ENCODE data around the gene ABLIM2. TPM values are rescaled to one million over a fixed set of nuclear protein-coding genes. Genes with fewer than 3 reads are reported as not detected.

The ABLIM2 gene
- total RNA-seq, 5 donors from 2014 or later (not counting 1 experiment from before 2014, with no cell fraction given): 2.6 to 7.0 (median 5.5) TPM

DNA sequence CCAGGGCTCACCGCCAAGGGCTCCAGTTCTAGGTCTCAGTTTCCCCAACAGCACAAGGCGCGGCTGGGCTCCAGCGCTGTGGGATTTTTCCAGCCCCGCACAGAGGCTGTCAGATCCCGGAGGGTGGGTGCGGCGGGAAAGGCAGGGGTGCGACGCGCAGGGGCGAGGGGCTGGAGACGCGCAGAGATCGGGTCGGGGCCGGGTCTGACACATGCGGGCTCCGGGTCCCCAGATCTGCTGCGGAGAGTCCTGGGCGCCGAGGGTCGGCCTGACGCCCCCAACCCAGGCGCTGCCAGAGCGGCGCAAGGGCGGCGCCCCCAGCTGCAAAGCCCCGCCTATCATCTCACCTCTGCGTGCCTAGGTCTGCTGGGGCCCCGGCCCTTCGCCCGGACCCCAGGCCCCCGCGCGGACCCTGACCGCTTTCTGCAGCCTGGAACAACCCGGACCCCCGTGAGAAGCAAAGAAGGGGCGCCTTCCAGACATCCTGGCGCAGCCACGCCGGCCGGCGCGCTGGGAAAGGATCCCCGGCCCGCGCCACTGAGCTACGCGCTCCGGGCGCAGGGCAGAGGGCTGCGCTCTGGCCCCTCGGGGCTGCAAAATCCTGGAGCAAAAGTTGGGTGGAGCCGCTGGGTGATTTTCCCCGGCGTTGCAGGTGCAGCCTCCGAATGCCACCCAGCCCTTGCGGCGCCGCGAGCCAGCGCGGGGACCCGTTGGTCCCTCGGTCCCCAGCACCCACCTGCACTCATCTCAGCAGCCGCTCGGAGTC lies 486 bp downstream of the ABLIM2 start:
- H3K27me3 ChIP-seq (replicated peaks in 1 of 2; ENCODE audit: control insufficient read depth in 2 of 2, extremely low read depth in 1 of 2, insufficient read depth in 2 of 2, low read length in 1 of 2): peaks cover 0 to 29% of the 10 kb centered on the region in 2 experiments
- H3K4me1 Mint-ChIP-seq: peaks cover 14 to 18% (median 17%) of the 10 kb centered on the region in 3 donors
- ChIA-PET CTCF (interaction anchor here in 1 of 2 donors (0.7 kb wide), 1 partner anchor 1889 kb away, joined by 5 read pairs; the partner anchor contains the start of gene WFS1), POLR2A (no interaction called here)
- peaks cover 0 to 4% of the 10 kb centered on the region in 2 donors for H3K27me3 Mint-ChIP-seq
- peak overlapping the region; percentile 69 to 96 (median 74) for H3K4me3 Mint-ChIP-seq
- H3K4me1 ChIP-seq (ENCODE audit: control insufficient read depth in 1 of 2, extremely low read depth in 1 of 2, insufficient read depth in 2 of 2, low read length in 2 of 2): peaks cover 0 to 26% of the 10 kb centered on the region in 2 experiments
- no peak overlapping the region for H3K27ac Mint-ChIP-seq
- no peaks in the 10 kb centered on the region for H3K9me3 ChIP-seq
- no peaks in the 10 kb centered on the region for H3K9me3 Mint-ChIP-seq
- no peak overlapping the region for H3K27ac ChIP-seq (ENCODE audit: low read length)
- WGBS (ENCODE audit: insufficient coverage): 6% methylated on average over 56 of the region's 70 CpGs
- peak overlapping the region; percentile 61 to 82 for H3K4me3 ChIP-seq (ENCODE audit: control insufficient read depth in 1 of 2, extremely low read depth in 1 of 2, low read length in 1 of 2)
- H3K36me3 Mint-ChIP-seq: no peaks in the 10 kb centered on the region
- DNase-seq: peak in 2 of 35 experiments; percentile 13 to 14
- peak in 2 of 4 experiments; percentile 6 to 7 for ATAC-seq (replicated peaks in 1 of 4)
- H3K36me3 ChIP-seq (ENCODE audit: control insufficient read depth in 2 of 2, extremely low read depth in 1 of 2, insufficient read depth in 1 of 2, low read length in 1 of 2): no peaks in the 10 kb centered on the region

DNA sequence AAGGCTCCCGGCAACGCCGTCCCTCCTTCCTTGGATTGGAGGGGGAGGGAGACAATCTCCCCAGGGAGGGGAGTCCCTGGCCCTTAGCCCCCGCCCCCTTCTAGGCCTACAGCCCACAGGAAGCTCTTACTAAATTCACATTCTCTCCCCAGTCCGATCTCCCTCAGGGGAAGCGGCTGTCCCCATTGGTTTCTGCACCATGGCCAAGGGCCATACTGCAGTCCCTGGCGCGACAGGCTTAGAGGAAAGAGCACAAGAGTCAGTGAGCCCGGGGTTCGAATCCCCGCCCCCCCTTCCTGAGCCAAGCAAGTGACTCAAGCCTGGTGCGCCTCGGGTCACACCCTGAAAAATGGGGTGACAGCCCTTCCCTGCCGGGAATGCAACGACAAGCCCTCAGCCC lies 1.1 kb downstream of the ABLIM2 start:
- WGBS (ENCODE audit: insufficient coverage): 40% methylated on average over 11 of the region's 15 CpGs
- Histone ChIP-seq H3K27ac (ENCODE audit: low read length) (no peak overlapping the region), H3K36me3 (ENCODE audit: control insufficient read depth in 2 of 2, extremely low read depth in 1 of 2, insufficient read depth in 1 of 2, low read length in 1 of 2) (no peaks in the 10 kb centered on the region), H3K27me3 (replicated peaks in 1 of 2; ENCODE audit: control insufficient read depth in 2 of 2, extremely low read depth in 1 of 2, insufficient read depth in 2 of 2, low read length in 1 of 2) (peaks cover 0 to 26% of the 10 kb centered on the region in 2 experiments), H3K9me3 (no peaks in the 10 kb centered on the region), H3K4me1 (ENCODE audit: control insufficient read depth in 1 of 2, extremely low read depth in 1 of 2, insufficient read depth in 2 of 2, low read length in 2 of 2) (peaks cover 0 to 26% of the 10 kb centered on the region in 2 experiments), H3K4me3 (ENCODE audit: control insufficient read depth in 1 of 2, extremely low read depth in 1 of 2, low read length in 1 of 2) (peak overlapping the region; percentile 61 to 82)
- ChIA-PET POLR2A (no interaction called here), CTCF (no interaction called here)
- Mint-ChIP-seq H3K9me3 (no peaks in the 10 kb centered on the region), H3K4me3 (peak overlapping the region; percentile 53 to 96 (median 63)), H3K27ac (peak overlapping the region in 1 of 2 donors; percentile 48), H3K4me1 (peaks cover 14 to 18% (median 17%) of the 10 kb centered on the region in 3 donors), H3K27me3 (peaks cover 0 to 4% of the 10 kb centered on the region in 2 donors), H3K36me3 (no peaks in the 10 kb centered on the region)
- DNase-seq (no peak), ATAC-seq (replicated peaks in 1 of 4) (no peak)

DNA sequence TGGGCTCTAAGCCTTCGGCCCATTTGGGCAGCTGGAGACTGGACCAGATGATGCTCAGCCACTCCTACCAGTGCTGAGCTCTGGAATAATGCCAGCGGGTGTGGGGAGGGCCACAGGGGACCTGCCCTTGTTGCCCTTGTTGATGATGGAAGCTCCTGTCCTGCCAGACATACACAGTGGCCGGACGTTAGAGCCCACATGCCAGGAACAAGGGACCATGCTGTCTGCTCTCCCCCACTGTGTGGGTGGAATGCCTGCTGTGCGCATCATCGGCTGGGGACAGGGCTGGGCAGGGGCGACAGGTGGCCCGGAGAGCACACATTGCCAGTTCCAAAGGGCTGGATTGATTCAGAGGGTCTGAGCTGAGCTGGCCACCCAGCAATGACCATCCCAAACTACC lies 2.0 kb downstream of the ABLIM2 start:
- H3K4me3 Mint-ChIP-seq: peak overlapping the region in 2 of 3 donors; percentile 53 to 96

DNA sequence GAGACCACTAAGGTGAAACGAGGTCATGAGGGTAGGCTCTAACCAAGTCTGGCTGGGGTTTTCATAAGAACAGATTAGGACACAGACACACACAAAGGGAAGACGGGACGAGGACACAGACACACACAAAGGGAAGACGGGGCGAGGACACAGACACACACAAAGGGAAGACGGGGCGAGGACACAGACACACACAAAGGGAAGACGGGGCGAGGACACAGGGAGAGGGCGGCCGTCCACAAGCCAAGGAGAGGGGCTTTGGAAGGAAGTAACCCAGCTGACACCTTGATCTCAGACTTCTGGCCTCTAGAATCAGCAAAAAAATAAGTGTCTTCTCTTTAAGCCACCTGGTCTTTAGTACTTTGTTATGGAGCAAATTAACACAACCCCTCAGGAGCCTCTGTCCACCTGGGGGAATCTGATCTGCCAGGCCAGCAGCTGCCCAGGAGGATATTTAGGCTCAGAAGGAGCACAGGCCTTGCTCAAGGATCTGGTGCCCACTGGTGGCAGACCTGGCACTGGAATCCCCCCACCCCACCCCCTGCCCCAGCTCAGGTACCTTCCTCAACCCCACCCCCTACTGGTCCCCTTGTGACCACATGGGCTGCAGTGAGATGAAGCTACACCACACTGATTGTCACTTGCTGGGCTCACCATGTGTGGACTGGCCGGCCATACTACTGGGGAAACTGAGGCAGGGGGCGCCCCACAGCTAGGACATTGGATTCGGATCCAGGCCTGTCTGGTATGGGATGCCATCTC lies 2.8 kb downstream of the ABLIM2 start:
- WGBS (ENCODE audit: insufficient coverage): 92% methylated on average over 14 of the region's 14 CpGs
- H3K27me3 Mint-ChIP-seq: peaks cover 0 to 4% of the 10 kb centered on the region in 2 donors
- CTCF ChIA-PET: interaction anchor here in 1 of 2 donors (0.6 kb wide), 1 partner anchor 1074 kb away, joined by 4 read pairs; no protein-coding TSS in a partner anchor
- DNase-seq (no peak), ATAC-seq (replicated peaks in 1 of 4) (no peak)
- no peak overlapping the region for H3K27ac ChIP-seq (ENCODE audit: low read length)
- peaks cover 0 to 26% of the 10 kb centered on the region in 2 experiments for H3K4me1 ChIP-seq (ENCODE audit: control insufficient read depth in 1 of 2, extremely low read depth in 1 of 2, insufficient read depth in 2 of 2, low read length in 2 of 2)
- peak overlapping the region in 1 of 3 donors; percentile 96 for H3K4me3 Mint-ChIP-seq
- H3K36me3 Mint-ChIP-seq: no peaks in the 10 kb centered on the region
- H3K27me3 ChIP-seq (replicated peaks in 1 of 2; ENCODE audit: control insufficient read depth in 2 of 2, extremely low read depth in 1 of 2, insufficient read depth in 2 of 2, low read length in 1 of 2): peaks cover 0 to 26% of the 10 kb centered on the region in 2 experiments
- no peaks in the 10 kb centered on the region for H3K9me3 Mint-ChIP-seq
- no peak overlapping the region for H3K4me3 ChIP-seq (ENCODE audit: control insufficient read depth in 1 of 2, extremely low read depth in 1 of 2, low read length in 1 of 2)
- H3K4me1 Mint-ChIP-seq: peaks cover 14 to 18% (median 17%) of the 10 kb centered on the region in 3 donors
- no peak overlapping the region for H3K27ac Mint-ChIP-seq
- POLR2A ChIA-PET: no interaction called here
- H3K9me3 ChIP-seq: no peaks in the 10 kb centered on the region
- H3K36me3 ChIP-seq (ENCODE audit: control insufficient read depth in 2 of 2, extremely low read depth in 1 of 2, insufficient read depth in 1 of 2, low read length in 1 of 2): no peaks in the 10 kb centered on the region

More for the DNA sequence above, 2.0 kb downstream of the ABLIM2 start:
- ATAC-seq (replicated peaks in 1 of 4): no peak
- Histone ChIP-seq H3K27me3 (replicated peaks in 1 of 2; ENCODE audit: control insufficient read depth in 2 of 2, extremely low read depth in 1 of 2, insufficient read depth in 2 of 2, low read length in 1 of 2) (peaks cover 0 to 26% of the 10 kb centered on the region in 2 experiments), H3K4me1 (ENCODE audit: control insufficient read depth in 1 of 2, extremely low read depth in 1 of 2, insufficient read depth in 2 of 2, low read length in 2 of 2) (peaks cover 0 to 26% of the 10 kb centered on the region in 2 experiments), H3K4me3 (ENCODE audit: control insufficient read depth in 1 of 2, extremely low read depth in 1 of 2, low read length in 1 of 2) (no peak overlapping the region), H3K9me3 (no peaks in the 10 kb centered on the region), H3K36me3 (ENCODE audit: control insufficient read depth in 2 of 2, extremely low read depth in 1 of 2, insufficient read depth in 1 of 2, low read length in 1 of 2) (no peaks in the 10 kb centered on the region), H3K27ac (ENCODE audit: low read length) (no peak overlapping the region)
- no peak for DNase-seq
- WGBS (ENCODE audit: insufficient coverage): 86% methylated on average over 7 of the region's 8 CpGs
- CTCF ChIA-PET: interaction anchor here in 1 of 2 donors (0.6 kb wide), 1 partner anchor 1074 kb away, joined by 4 read pairs; no protein-coding TSS in a partner anchor
- Mint-ChIP-seq H3K27ac (no peak overlapping the region), H3K27me3 (peaks cover 0 to 4% of the 10 kb centered on the region in 2 donors), H3K36me3 (no peaks in the 10 kb centered on the region), H3K9me3 (no peaks in the 10 kb centered on the region), H3K4me1 (peaks cover 14 to 18% (median 17%) of the 10 kb centered on the region in 3 donors)
- POLR2A ChIA-PET: no interaction called here

DNA sequence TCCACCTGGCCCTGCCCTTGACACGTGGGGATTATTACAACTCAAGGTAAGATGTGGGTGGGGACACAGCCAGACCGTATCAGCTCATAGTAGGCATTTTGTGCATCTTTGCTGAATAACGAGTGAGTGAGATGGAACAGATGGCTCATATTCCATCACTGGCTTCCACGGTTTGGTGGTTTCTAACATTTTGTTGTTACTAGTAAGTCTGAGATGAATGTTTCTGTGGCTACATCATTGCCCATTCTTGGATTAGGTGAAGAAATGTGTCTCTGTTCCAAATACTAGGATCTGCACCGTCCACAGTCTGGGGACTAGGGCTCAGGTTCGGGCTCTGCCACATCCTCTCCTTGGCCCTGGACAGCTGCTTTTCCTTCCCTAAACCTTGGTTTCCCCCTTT lies 3.6 kb downstream of the ABLIM2 start:
- Histone ChIP-seq H3K9me3 (no peaks in the 10 kb centered on the region), H3K27ac (ENCODE audit: low read length) (no peak overlapping the region), H3K4me3 (ENCODE audit: control insufficient read depth in 1 of 2, extremely low read depth in 1 of 2, low read length in 1 of 2) (no peak overlapping the region), H3K27me3 (replicated peaks in 1 of 2; ENCODE audit: control insufficient read depth in 2 of 2, extremely low read depth in 1 of 2, insufficient read depth in 2 of 2, low read length in 1 of 2) (peaks cover 0 to 26% of the 10 kb centered on the region in 2 experiments), H3K4me1 (ENCODE audit: control insufficient read depth in 1 of 2, extremely low read depth in 1 of 2, insufficient read depth in 2 of 2, low read length in 2 of 2) (peaks cover 0 to 23% of the 10 kb centered on the region in 2 experiments), H3K36me3 (ENCODE audit: control insufficient read depth in 2 of 2, extremely low read depth in 1 of 2, insufficient read depth in 1 of 2, low read length in 1 of 2) (no peaks in the 10 kb centered on the region)
- ATAC-seq (replicated peaks in 1 of 4) (no peak), DNase-seq (no peak)
- Mint-ChIP-seq H3K4me1 (peaks cover 14% of the 10 kb centered on the region in 3 donors), H3K27me3 (peaks cover 0 to 4% of the 10 kb centered on the region in 2 donors), H3K27ac (no peak overlapping the region), H3K4me3 (no peak overlapping the region), H3K9me3 (no peaks in the 10 kb centered on the region), H3K36me3 (peaks cover 3% of the 10 kb centered on the region)
- 63% methylated on average over 2 of the region's 6 CpGs for WGBS (ENCODE audit: insufficient coverage)
- ChIA-PET CTCF (no interaction called here), POLR2A (no interaction called here)

DNA sequence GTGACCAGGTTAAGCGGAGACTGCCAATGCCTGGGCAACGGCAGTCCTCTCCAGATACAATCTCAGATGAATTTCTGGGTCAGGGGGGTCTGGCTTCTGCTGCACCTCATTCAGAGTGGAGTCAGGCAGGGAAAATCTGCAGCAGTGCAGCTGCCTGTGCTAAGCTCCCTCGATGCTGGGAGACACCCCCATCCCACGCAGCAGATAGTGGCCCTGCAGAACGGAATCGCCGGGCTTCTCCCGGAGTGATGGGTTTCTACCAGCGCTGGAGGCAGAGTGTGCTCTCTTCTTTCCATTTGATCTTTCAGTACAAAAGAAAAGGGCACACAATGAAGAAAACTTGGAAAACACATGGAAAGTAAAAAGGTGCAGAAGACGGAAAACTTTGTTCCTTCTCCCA lies 5.2 kb downstream of the ABLIM2 start:
- H3K27ac Mint-ChIP-seq: no peak overlapping the region
- DNase-seq (no peak), ATAC-seq (replicated peaks in 1 of 4) (no peak)
- no peak overlapping the region for H3K4me3 ChIP-seq (ENCODE audit: control insufficient read depth in 1 of 2, extremely low read depth in 1 of 2, low read length in 1 of 2)
- CTCF ChIA-PET: interaction anchor here in 1 of 2 donors (0.6 kb wide), 1 partner anchor 68 kb away, joined by 3 read pairs; no protein-coding TSS in a partner anchor
- peaks cover 0 to 11% of the 10 kb centered on the region in 2 experiments for H3K4me1 ChIP-seq (ENCODE audit: control insufficient read depth in 1 of 2, extremely low read depth in 1 of 2, insufficient read depth in 2 of 2, low read length in 2 of 2)
- peaks cover 3% of the 10 kb centered on the region for H3K36me3 Mint-ChIP-seq
- peaks cover 0 to 21% of the 10 kb centered on the region in 2 experiments for H3K27me3 ChIP-seq (replicated peaks in 1 of 2; ENCODE audit: control insufficient read depth in 2 of 2, extremely low read depth in 1 of 2, insufficient read depth in 2 of 2, low read length in 1 of 2)
- no peaks in the 10 kb centered on the region for H3K9me3 Mint-ChIP-seq
- H3K27ac ChIP-seq (ENCODE audit: low read length): no peak overlapping the region
- peaks cover 0 to 4% (median 4%) of the 10 kb centered on the region in 3 donors for H3K4me1 Mint-ChIP-seq
- H3K9me3 ChIP-seq: no peaks in the 10 kb centered on the region
- WGBS (ENCODE audit: insufficient coverage): 76% methylated on average over 7 of the region's 10 CpGs
- no peak overlapping the region for H3K4me3 Mint-ChIP-seq
- peaks cover 0 to 4% of the 10 kb centered on the region in 2 donors for H3K27me3 Mint-ChIP-seq
- H3K36me3 ChIP-seq (ENCODE audit: control insufficient read depth in 2 of 2, extremely low read depth in 1 of 2, insufficient read depth in 1 of 2, low read length in 1 of 2): no peaks in the 10 kb centered on the region
- POLR2A ChIA-PET: no interaction called here
